GM18867 (cell line): Measurements from ENCODE around the gene IL6ST.
"Not testable (repeated sequence)": the region's sequence is repeated elsewhere in the genome, so short reads cannot be mapped to it uniquely, and the experiment has no call there.

Experiments used
- ATAC-seq: cut with Tn5 transposase; IDR thresholded peaks from one replicate; pipeline ENCODE4 v1.9.1; 2021; ENCODE audit warnings: mild to moderate bottlenecking, moderate library complexity; ENCODE audit not compliant: unreplicated experiment

The IL6ST gene

DNA sequence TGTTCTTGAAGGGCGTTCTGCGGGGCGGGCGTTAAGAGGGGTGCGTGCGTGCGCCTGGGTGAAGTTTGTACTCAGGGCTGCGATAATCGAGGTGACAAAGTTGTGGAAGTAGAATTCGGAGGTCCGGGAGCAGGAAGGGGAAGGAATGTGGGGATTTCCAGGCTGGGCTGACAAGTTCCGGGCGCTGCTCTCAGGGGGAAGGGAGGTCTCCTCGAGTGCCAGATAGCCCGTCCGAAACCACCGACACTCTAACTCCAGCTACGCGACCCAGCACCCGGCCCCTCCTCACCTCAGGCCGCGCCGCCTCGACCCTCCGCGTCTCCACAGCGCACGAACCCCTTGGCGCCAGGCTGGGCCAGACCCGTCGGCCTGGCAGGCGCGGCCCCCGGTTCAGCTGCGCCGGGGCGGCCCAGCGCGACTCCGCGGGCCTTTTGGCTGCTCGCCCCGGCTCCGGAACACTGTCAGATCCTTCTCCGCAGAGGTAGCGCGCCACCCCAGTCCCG, at the start of gene IL6ST:
Gene IL6ST, minus strand, starts transcription at position 469 of the 503 bp plus-strand sequence. CDS start 18,685 bp downstream, outside the sequence.
- peak; percentile 42 for ATAC-seq

DNA sequence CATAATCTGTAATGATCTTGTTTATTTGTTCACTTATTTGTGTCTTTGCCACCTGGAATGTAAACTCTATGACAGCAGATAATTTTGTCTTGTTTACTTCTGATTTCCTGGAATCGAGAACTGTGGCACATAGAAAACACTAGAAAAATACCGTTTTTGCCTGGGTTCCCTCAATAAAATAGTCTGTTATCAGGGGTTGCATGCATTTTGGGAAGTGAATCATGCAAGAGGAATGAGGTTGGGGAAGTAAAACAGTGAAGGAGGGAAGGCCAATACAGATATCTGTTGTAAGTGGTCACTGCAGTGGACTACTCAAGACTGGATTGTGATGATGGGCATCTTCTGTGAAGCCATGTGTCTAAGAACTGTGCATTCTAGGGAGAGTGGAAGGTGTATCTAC, 45.2 kb upstream of the IL6ST start:
- no peak for ATAC-seq

DNA sequence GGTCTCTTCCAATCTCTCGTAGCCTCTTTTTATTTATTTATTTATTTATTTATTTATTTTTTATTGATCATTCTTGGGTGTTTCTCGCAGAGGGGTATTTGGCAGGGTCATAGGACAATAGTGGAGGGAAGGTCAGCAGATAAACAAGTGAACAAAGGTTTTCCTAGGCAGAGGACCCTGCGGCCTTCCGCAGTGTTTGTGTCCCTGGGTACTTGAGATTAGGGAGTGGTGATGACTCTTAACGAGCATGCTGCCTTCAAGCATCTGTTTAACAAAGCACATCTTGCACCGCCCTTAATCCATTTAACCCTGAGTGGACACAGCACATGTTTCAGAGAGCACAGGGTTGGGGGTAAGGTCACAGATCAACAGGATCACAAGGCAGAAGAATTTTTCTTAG, 43.4 kb upstream of the IL6ST start:
- not testable (repeated sequence) for ATAC-seq

DNA sequence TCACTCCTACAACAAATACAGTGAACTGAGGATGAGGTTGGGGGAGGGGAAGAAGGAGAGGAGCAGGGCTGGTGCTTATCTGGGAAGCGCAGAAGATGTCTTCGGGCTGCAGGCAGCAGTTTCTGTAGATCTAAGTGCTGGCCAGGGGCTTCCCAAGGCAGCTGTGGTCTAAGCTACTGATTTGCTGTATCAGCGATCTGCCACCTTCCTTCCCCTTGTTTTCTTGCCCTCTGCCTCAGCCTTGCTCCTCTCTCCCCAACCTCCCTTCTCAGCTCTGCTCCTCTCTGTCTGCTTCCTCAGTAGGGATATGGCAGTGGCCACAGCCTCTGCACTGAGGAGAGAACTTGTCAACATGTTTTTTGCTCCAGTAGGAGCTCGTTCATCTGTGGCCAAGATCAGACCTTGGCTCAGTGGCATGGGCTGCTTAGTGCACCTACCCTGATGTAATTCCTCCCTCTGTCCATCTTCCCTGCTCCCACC, 42.8 kb upstream of the IL6ST start:
- ATAC-seq, result no peak

DNA sequence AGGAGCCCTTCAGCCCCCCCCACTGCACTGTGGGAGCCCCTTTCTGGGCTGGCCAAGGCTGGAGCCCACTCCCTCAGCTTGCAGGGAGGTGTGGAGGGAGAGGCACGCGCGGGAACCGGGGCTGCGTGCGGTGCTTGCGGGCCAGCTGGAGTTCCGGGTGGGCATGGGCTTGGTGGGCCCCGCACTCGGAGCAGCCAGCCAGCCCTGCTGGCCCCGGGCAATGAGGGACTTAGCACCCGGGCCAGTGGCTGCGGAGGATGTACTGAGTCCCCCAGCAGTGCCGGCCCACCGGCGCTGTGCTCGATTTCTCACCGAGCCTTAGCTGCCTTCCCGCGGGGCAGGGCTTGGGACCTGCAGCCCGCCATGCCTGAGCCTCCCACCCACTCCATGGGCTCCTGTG, 40.6 kb upstream of the IL6ST start:
- not testable (repeated sequence) for ATAC-seq

DNA sequence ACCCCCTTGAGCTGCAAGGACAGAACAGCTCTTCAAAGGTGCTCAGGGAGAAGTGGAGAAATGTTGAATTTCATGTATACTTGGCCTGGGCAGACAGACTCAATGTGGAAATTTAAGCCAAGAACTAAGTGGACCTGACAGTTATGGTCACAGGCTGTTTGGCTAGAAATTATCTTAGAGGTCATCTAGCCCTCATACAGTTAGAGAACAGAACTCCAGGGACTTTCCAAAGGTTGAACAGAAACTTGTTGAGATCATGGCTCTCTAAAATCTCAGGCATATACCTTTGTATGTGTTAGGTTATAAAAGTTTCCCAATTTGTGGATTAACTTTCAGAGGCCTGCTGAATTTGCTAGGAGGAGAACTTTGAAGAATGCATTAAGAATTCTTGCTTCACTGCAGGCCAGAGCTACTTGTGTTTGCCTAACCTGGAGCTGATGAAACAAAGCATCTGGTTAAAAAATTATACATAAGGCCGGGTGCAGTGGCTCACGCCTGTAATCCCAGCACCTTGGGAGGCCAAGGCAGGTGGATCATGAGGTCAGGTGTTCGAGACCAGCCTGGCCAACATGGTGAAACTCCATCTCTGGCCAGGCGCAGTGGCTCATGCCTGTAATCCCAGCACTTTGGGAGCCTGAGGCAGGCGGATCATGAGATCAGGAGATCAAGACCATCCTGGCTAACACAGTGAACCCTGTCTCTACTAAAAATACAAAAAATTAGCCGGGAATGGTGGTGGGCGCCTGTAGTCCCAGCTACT, 35.3 kb upstream of the IL6ST start:
- not testable (repeated sequence) for ATAC-seq

DNA sequence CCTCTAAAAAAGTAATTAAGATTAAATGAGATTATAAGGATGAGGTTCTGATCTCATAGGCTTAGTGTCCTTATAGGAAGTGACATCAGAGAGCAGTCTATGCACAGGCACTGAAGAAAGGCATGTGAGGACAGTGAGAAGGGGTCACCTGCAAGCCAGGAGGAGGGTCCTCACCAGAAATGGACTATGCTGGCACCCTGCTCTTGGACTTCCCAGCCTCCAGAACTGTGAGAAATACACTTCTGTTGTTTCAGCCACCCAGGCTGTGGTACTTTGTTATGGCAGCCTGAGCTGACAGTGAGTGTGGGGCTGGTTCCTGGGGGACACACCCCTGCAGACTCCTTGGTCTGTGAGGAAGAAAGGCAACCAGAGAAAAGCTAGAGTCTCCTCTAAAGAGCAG, 34.7 kb upstream of the IL6ST start:
- no peak for ATAC-seq

DNA sequence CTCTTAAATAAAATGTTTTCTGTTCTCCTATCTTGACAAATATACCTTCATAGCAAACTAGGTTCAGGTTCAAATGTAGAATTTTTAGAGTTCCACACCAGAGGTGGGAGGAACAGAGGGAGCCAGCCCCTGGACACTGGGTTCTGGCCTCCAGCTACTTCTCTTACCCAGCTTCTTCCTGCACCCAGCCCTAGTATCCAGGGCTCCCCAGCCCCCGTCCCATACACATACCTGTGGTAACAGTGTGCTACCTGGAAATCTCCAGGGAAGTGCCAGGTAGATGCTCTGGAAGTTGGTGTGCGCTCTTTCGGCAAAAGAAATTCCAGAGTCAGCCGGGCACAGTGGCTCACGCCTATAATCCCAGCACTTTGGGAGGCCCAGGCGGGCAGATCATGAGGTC, 33.9 kb upstream of the IL6ST start:
- no peak for ATAC-seq

DNA sequence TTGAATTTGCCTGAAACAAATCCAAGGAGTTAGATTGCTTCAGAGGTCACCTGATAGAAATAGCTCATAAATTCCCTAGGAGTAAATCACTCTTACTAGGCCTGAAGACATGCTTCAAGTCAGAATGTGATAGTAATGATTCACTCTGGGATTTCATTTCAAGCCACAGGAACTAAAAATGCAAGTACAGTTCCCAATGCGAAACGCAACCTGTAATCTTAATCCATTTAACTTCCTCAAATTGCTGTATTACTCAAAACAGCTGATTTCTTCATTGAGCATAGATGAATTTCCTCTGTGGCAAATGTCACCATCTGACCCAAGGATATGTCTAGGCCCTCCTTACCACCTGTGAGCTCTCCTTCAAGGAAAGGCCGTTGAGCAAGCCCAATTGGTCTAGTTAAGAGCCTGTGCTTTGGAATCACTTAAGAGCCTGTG, 32.1 kb upstream of the IL6ST start:
- ATAC-seq, result peak; percentile 82

DNA sequence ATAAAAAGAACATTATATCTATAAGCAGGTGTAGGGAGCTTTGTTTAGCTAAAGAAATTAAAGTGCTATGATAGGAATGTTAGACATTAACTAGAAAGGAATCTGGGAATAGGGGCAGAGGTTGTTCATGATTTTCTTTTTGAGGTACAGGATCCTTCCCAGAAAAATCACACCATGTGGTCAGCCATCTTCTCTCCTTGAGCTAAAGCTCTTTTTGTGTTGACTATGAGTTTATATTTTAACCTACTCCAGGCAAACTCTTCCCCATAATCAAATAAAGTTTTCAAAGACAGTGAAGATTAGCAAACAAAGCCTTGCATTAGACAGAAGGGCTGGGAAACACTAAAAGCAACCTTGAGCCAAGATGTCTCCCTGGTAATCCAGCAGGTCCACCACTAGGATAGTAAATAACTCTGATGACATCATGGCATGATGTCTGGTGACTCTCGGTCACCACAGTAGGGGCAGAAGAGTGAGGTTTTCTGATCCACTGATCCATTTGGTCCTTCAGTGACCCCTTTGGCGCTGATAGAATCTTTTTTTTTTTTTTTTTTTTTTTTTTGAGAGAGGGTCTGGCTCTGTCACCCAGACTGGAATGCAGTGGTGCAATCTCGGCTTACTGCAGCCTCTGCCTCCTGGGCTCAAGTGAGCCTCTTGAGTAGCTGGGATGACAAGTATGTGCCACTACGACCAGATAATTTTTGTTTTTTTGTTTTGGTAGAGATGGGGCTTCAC, 30.6 kb upstream of the IL6ST start:
- no peak for ATAC-seq

DNA sequence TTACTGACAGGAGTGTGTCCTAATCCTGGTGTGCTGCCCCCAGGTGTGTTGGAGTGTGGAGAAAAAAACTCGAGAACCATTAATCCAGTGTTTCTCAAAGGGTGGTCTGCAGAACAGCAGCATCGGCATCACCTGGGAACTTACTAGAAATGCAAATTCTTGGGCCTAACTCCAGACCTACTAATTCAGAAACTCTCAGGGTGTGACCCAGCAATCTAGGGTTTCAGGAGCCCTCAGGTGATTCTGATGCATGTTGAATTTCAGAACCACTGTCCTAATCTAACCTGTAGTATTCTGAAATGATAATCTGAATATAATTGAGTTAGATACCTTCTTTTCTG, 30.0 kb upstream of the IL6ST start:
- peak; percentile 46 for ATAC-seq

DNA sequence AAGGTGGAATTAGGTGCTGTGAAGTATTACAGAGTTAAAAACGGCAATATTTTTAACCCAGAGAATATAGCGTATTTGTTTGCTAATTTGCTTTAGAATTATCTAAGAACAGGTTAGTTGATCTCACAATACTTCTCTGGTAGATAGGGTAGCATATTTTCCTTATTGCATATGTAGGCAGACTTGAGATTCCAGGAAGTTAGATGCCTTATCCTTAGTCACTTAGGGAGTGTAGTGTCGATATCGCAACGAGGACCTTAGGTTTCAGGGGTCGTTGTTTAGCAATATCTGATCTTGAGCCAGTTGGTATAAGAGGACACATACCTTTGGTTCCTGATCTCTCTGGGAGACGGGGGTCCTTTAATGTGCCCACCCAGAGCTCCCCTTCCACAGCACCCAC, 28.5 kb upstream of the IL6ST start:
- ATAC-seq, result no peak

DNA sequence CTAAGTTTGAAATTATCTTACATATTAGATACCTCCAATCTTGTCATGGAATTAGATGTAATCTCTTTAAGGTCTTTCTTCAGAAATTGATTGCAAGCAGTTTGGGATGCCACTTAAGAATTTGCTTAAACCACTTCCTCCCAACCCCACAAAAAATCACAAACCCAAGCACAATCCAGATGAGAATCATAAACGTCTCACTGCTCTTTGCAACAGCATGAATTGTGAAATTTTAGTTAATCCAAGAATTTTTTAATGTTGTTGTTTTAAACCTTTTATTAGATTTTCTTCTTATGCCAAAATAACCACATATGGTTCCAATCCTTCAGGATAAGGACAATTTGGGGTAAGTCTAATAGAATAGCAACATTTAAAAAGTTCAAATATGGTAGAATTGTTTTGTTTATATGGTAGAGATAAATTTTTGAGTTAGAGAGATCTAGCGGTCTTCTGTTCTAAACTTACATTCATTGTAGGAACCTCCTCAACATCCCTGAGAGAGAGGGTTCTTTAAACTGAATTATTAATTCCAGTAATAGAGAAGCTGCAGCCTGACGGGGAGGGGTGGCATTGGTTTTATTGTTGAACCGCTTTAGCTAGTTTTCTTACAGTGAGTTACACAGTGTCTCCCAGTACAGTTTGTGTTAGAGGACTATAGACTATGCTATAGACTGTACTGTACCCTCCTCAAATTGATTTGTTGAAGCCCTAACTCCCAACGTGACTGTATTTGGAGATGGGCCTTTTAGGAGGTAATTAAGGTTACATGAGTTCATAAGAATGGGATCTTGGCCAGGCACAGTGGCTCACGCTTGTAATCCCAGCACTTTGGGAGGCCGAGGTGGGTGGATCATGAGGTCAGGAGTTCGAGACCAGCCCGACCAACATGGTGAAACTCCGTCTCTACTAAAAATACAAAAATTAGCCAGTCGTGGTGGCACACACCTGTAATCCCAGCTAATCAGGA, 24.8 kb upstream of the IL6ST start:
- ATAC-seq, result no peak

DNA sequence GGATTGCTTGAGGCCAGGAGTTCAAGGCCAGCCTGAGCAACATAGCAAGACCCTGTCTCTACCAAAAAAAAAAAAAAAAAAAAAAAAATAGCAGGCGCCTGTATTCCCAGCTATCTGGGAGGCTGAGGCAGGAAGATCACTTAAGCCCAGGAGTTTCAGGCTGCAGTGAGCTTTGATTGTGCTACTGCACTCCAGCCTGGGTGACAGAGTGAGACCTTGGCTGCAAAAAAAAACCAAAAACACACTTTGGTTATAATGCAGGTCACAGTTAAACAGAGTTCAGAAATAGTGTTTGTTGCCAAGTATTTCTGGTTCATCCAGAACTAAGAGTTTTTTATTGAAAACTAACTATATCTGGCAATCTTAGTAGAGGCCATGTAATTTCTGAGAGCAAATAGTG, 24.1 kb upstream of the IL6ST start:
- ATAC-seq, result no peak

DNA sequence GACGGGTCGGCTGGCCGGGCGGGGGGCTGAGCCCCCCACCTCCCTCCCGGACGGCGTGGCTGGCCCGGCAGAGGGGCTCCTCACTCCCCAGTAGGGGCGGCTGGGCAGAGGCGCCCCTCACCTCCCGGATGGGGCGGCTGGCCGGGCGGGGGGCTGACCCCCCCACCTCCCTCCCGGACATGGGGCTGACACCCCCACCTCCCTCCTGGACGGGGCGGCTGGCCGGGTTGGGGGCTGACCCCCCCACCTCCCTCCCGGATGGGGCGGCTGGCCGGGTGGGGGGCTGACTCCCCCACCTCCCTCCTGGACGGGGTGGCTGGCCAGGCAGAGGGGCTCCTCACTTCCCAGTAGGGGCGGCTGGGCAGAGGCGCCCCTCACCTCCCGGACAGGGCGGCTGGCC, 19.9 kb upstream of the IL6ST start:
- not testable (repeated sequence) for ATAC-seq

DNA sequence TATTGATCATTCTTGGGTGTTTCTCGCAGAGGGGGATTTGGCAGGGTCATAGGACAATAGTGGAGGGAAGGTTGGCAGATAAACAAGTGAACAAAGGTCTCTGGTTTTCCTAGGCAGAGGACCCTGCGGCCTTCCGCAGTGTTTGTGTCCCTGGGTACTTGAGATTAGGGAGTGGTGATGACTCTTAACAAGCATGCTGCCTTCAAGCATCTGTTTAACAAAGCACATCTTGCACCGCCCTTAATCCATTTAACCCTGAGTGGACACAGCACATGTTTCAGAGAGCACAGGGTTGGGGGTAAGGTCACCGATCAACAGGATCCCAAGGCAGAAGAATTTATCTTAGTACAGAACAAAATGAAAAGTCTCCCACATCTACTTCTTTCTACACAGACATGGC, 19.2 kb upstream of the IL6ST start:
- not testable (repeated sequence) for ATAC-seq

DNA sequence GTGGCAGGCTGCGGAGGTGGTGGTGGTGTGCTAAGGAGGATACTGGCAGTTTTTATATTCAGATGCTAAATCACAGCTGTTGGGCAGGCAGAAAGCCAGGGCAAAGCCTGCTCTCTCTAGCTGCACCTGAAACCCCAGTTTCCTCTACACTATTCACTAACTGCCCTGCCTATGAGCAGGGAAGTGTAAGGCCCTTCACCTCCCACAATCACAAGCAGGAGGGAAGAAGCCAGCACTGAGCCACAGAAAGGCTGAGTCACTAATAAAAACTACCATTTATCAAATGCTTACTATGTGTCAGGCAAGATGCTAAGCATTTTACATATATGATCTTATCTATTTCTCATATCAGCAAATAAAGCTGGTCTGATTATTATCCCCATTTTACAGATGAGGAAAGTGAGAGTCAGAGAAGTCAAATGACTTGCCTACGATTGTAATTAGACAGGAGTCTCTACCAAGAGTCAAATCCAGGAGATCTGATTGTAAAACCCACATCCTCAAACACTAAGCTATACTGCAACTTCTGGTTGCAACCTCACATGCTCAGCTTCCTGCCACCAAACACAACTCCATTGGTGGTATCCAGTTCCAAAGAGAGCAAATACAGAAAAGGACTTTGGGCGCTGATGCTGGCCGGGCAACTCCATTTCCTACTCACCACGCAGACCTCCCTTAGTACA, 17.7 kb upstream of the IL6ST start:
- peak; percentile 75 for ATAC-seq

DNA sequence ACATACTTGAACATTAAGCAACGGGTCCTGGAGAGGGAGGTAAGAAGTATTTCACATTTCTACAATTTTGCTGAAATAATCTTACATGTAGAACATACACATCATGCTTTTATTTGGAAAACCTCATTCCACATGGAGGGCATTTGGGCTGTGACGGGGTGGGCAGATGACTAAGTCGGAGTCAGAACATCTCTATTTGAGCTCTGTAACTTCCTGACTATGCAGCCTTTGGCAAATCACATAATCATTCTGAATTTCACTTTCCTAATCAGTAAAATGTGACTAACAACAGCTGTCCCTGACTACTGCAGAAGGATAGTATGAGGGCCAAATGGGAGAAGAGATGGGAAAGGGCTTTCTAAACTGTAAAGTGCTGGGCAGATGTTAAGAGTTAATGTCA, 17.1 kb upstream of the IL6ST start:
- ATAC-seq, result peak; percentile 37

DNA sequence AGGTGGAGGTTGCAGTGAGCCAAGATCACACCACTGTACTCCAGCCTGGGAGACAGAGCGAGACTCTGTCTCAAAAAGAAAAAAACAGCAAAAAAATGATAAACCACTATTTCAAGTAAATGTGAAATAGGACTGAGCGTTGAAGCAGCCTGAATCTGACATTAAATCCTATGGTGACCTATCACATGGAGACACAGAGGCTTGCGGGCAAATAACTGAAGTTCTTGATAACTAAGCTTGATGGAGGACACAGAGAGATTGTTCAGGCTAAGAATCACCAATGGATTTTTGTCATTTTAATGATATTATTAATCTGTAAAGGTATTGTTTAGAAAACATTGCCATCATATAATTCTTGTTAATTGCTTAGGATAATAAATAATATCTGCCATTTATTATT, 15.7 kb upstream of the IL6ST start:
- ATAC-seq, result no peak

DNA sequence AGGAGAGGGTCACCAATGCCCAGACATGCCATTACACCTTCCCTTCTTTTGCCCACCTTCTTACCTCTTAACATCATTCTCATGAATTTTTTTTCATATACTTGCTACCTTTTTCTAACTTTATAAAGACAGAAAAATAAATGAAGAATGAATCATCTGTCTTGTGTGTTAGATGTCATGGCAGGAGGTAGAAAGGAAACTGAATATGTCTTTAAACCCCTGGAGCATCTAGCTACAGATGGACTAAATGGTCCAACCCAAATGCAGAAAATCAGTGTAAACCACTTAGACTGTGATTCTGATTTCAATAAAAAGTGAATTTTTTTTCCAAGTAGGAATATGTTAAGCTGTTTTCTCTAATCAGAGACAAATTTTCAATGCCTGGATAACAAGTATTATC, 11.8 kb upstream of the IL6ST start:
- ATAC-seq, result no peak
